Type B pancreatic cell (in vitro differentiated cells): Measurements from ENCODE around the gene THOC1. TPM values are rescaled to one million over a fixed set of nuclear protein-coding genes. Genes with fewer than 3 reads are reported as not detected.
A peak's percentile ranks its signal among the peaks of the same experiment; 100 is the strongest.
"Not testable (repeated sequence)": the region's sequence is repeated elsewhere in the genome, so short reads cannot be mapped to it uniquely, and the experiment has no call there.

ENCODE experiments used
- DNase-seq: peaks from one replicate; pipeline ENCODE4 v3.0.0; 2021; ENCODE audit warnings: mixed read lengths; ENCODE audit not compliant: unreplicated experiment; ENCODE audit errors: extremely low spot score
- H3K27ac Mint-ChIP-seq: 2 replicates; pipeline ENCODE4 v1.8.0; 2021; ENCODE audit warnings: mild to moderate bottlenecking, mixed read lengths
- H3K27me3 Mint-ChIP-seq: 2 replicates; pipeline ENCODE4 v1.8.0; 2021; ENCODE audit warnings: mixed read lengths
- H3K36me3 Mint-ChIP-seq: 2 replicates; pipeline ENCODE4 v1.8.0; 2021; ENCODE audit warnings: mixed read lengths
- H3K4me1 Mint-ChIP-seq: one replicate; pipeline ENCODE4 v1.8.0; 2021; ENCODE audit warnings: mixed read lengths; ENCODE audit not compliant: unreplicated experiment
- H3K4me3 Mint-ChIP-seq: 2 replicates; pipeline ENCODE4 v1.8.0; 2021; ENCODE audit warnings: mild to moderate bottlenecking, mixed read lengths
- H3K9me3 Mint-ChIP-seq: 2 replicates; pipeline ENCODE4 v1.8.0; 2021; ENCODE audit warnings: mixed read lengths
- total RNA-seq: library from RNA; stranded (reverse); gene quantifications from 2 replicates; pipeline ENCODE4 v1.2.1, GENCODE V29; 2021; ENCODE audit warnings: low replicate concordance
- TF ChIP-seq, protein P1 (sequence below): fragments of 200-600 bp; sonication (generic); conservative IDR thresholded peaks from 2 replicates; pipeline ENCODE4 v1.5.0; 2021; ENCODE audit warnings: antibody characterized with exemption, mild to moderate bottlenecking

The THOC1 gene
- total RNA-seq, 1 donor from 2014 or later, result 58.3 TPM

- Mint-ChIP-seq H3K4me1 (peaks cover 8% of the 10 kb centered on the region), H3K27me3 (no peaks in the 10 kb centered on the region), H3K9me3 (no peaks in the 10 kb centered on the region), H3K27ac (no peak overlapping the region), H3K4me3 (no peak overlapping the region), H3K36me3 (no peaks in the 10 kb centered on the region)
- DNase-seq, result no peak
- TF ChIP-seq, protein P1, sequence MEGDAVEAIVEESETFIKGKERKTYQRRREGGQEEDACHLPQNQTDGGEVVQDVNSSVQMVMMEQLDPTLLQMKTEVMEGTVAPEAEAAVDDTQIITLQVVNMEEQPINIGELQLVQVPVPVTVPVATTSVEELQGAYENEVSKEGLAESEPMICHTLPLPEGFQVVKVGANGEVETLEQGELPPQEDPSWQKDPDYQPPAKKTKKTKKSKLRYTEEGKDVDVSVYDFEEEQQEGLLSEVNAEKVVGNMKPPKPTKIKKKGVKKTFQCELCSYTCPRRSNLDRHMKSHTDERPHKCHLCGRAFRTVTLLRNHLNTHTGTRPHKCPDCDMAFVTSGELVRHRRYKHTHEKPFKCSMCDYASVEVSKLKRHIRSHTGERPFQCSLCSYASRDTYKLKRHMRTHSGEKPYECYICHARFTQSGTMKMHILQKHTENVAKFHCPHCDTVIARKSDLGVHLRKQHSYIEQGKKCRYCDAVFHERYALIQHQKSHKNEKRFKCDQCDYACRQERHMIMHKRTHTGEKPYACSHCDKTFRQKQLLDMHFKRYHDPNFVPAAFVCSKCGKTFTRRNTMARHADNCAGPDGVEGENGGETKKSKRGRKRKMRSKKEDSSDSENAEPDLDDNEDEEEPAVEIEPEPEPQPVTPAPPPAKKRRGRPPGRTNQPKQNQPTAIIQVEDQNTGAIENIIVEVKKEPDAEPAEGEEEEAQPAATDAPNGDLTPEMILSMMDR, result peak; percentile 20
Measured at GRCh38 chr18:292271-292670, 24.4 kb upstream of the THOC1 start.

GRCh38 chr18:289970-290369, 22.1 kb upstream of the THOC1 start:
- not testable (repeated sequence) for DNase-seq, H3K9me3 Mint-ChIP-seq, H3K36me3 Mint-ChIP-seq, H3K4me3 Mint-ChIP-seq, H3K27me3 Mint-ChIP-seq, H3K27ac Mint-ChIP-seq, H3K4me1 Mint-ChIP-seq

- TF ChIP-seq, protein P1, result no peak
- no peaks in the 10 kb centered on the region for H3K36me3 Mint-ChIP-seq
- H3K4me1 Mint-ChIP-seq, result peaks cover 3% of the 10 kb centered on the region
- no peak overlapping the region for H3K4me3 Mint-ChIP-seq
- H3K9me3 Mint-ChIP-seq, result no peaks in the 10 kb centered on the region
- no peak for DNase-seq
- no peaks in the 10 kb centered on the region for H3K27me3 Mint-ChIP-seq
- H3K27ac Mint-ChIP-seq, result no peak overlapping the region
Measured at GRCh38 chr18:289026-289425, 21.2 kb upstream of the THOC1 start.

DNA sequence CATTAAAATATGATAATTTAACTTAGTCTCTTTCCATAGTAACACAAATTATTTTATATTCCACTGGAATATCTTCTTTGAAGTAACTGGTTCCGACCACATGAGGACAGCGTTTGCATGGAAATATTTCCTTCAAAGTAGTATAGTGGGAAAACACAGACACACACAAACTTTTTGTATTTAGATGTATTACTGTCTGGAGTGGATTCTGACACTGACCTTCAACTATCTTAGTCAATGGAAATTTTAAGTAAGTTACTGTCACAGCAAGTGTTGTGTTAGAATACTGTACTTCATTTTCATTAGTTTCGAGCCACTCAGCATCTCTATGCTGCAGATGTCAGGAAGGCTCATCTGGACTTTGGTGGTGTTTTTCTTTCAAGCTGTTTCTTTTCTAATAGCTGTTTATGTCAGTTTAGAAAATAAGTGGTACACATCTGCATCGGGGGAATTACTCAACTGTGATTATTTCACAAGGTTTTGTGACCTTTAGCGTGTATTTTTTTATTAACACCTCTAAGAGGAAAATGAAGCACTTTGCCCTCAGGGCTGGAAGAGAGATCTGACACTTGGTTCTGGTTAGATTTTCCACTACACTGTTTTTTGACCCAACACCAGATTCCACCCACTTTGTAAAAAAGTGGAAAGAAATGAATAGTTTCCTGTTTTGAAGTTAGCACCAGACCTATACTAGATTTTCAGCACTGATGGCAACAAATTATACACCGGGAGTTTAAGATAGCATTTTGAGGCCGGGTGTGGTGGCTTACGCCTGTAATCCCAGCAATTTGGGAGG, 18.9 kb upstream of the THOC1 start:
- Mint-ChIP-seq H3K9me3 (no peaks in the 10 kb centered on the region), H3K4me1 (peaks cover 3% of the 10 kb centered on the region), H3K36me3 (no peaks in the 10 kb centered on the region), H3K27ac (no peak overlapping the region), H3K4me3 (no peak overlapping the region), H3K27me3 (peaks cover 4% of the 10 kb centered on the region)
- TF ChIP-seq, protein P1, result peak; percentile 71
- DNase-seq, result no peak

GRCh38 chr18:285817-286216, 18.0 kb upstream of the THOC1 start:
- peaks cover 9% of the 10 kb centered on the region for H3K27me3 Mint-ChIP-seq
- TF ChIP-seq, protein P1, result no peak
- no peak for DNase-seq
- no peaks in the 10 kb centered on the region for H3K9me3 Mint-ChIP-seq
- H3K4me3 Mint-ChIP-seq, result no peak overlapping the region
- H3K36me3 Mint-ChIP-seq, result no peaks in the 10 kb centered on the region
- H3K27ac Mint-ChIP-seq, result no peak overlapping the region
- H3K4me1 Mint-ChIP-seq, result peaks cover 3% of the 10 kb centered on the region

DNA sequence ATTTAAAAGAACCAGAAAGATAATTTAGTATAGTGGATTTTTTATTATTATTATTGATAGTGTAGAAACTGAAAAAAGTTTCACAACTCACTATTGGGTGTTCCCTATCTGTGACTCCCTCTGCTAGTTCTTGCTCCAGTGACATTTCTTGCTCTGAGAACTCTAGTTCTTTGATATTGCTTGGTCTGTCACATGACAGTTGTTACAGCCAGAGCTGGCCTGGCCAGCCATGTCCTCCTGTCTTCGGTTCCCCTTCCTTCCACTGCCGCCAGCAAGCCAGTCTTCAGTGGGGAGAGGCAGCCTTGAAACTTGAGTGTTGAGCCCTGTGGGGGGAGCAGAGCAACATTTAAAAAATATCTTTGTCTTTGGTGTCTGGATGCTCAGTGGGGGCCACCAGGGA, 7.6 kb upstream of the THOC1 start:
- no peak overlapping the region for H3K27ac Mint-ChIP-seq
- DNase-seq, result no peak

More for the DNA sequence above, 7.6 kb upstream of the THOC1 start:
- H3K4me1 Mint-ChIP-seq, result no peaks in the 10 kb centered on the region
- no peaks in the 10 kb centered on the region for H3K9me3 Mint-ChIP-seq
- no peak overlapping the region for H3K4me3 Mint-ChIP-seq
- H3K27me3 Mint-ChIP-seq, result no peaks in the 10 kb centered on the region
- H3K36me3 Mint-ChIP-seq, result no peaks in the 10 kb centered on the region
- TF ChIP-seq, protein P1, result no peak
